Central memory CD8-positive, alpha-beta T cell (primary cell): ENCODE results near the gene TACR2.
A peak's percentile ranks its signal among the peaks of the same experiment; 100 is the strongest.

Experiments
- ATAC-seq: fragments of 150-1000 bp; cut with Tn5 transposase; replicated peaks from 2 replicates; pipeline ENCODE4 v1.10.0; 2022; ENCODE audit warnings: mild to moderate bottlenecking, moderate FRiP score, moderate number of reproducible peaks; ENCODE audit not compliant: poor library complexity, severe bottlenecking; ENCODE audit errors: extremely low read depth
- DNase-seq, 2 donors: peaks; one replicate each; pipeline ENCODE4 v3.0.0; 2021; ENCODE audit warnings: low spot score in 2 of 2
- H3K27ac Mint-ChIP-seq: one replicate; pipeline ENCODE4 v1.8.0; 2022; ENCODE audit warnings: low read depth, mild to moderate bottlenecking, moderate library complexity, mixed read lengths
- H3K27me3 Mint-ChIP-seq: one replicate; pipeline ENCODE4 v1.8.0; 2022; ENCODE audit warnings: mixed read lengths
- H3K36me3 Mint-ChIP-seq: one replicate; pipeline ENCODE4 v1.8.0; 2022; ENCODE audit warnings: mild to moderate bottlenecking, moderate library complexity, mixed read lengths; ENCODE audit not compliant: insufficient read depth
- H3K4me1 Mint-ChIP-seq: one replicate; pipeline ENCODE4 v1.8.0; 2022; ENCODE audit warnings: mixed read lengths
- H3K4me3 Mint-ChIP-seq: one replicate; pipeline ENCODE4 v1.8.0; 2022; ENCODE audit warnings: mild to moderate bottlenecking, moderate library complexity, mixed read lengths
- H3K9me3 Mint-ChIP-seq: one replicate; pipeline ENCODE4 v1.8.0; 2022; ENCODE audit warnings: mixed read lengths

The TACR2 gene

GRCh38 chr10:69416695-69417094 lies at the start of gene TACR2:
TSS of gene TACR2 (minus strand) at chr10:69416918. CDS start at chr10:69416323, 595 bp downstream.
- H3K9me3 Mint-ChIP-seq, result no peaks in the 10 kb centered on the region
- no peak for ATAC-seq
- no peak within 1 kb of the TSS for H3K27ac Mint-ChIP-seq
- H3K27me3 Mint-ChIP-seq, result peaks cover 10% of the 10 kb centered on the region
- no peak within 1 kb of the TSS for H3K4me3 Mint-ChIP-seq
- DNase-seq, result no peak
- no peaks in the 10 kb centered on the region for H3K4me1 Mint-ChIP-seq
- no peaks in the 10 kb centered on the region for H3K36me3 Mint-ChIP-seq

- Mint-ChIP-seq H3K27ac (no peak overlapping the region), H3K4me3 (no peak overlapping the region), H3K4me1 (no peaks in the 10 kb centered on the region), H3K9me3 (no peaks in the 10 kb centered on the region), H3K27me3 (peaks cover 9% of the 10 kb centered on the region), H3K36me3 (no peaks in the 10 kb centered on the region)
- DNase-seq (no peak), ATAC-seq (no peak)
Observed at GRCh38 chr10:69466158-69466490, 49.4 kb upstream of the TACR2 start.

GRCh38 chr10:69465457-69466157 lies 48.9 kb upstream of the TACR2 start:
- no peak overlapping the region for H3K27ac Mint-ChIP-seq
- H3K4me3 Mint-ChIP-seq, result no peak overlapping the region
- H3K9me3 Mint-ChIP-seq, result no peaks in the 10 kb centered on the region
- no peaks in the 10 kb centered on the region for H3K4me1 Mint-ChIP-seq
- ATAC-seq, result no peak
- DNase-seq, result no peak
- H3K27me3 Mint-ChIP-seq, result peaks cover 4% of the 10 kb centered on the region
- no peaks in the 10 kb centered on the region for H3K36me3 Mint-ChIP-seq

GRCh38 chr10:69464801-69465401 lies 48.2 kb upstream of the TACR2 start:
- Mint-ChIP-seq H3K9me3 (no peaks in the 10 kb centered on the region), H3K4me1 (no peaks in the 10 kb centered on the region), H3K4me3 (no peak overlapping the region), H3K36me3 (no peaks in the 10 kb centered on the region), H3K27me3 (no peaks in the 10 kb centered on the region), H3K27ac (no peak overlapping the region)
- ATAC-seq, result no peak
- DNase-seq, result no peak

GRCh38 chr10:69464401-69464800 lies 47.7 kb upstream of the TACR2 start:
- Mint-ChIP-seq H3K27me3 (no peaks in the 10 kb centered on the region), H3K27ac (no peak overlapping the region), H3K36me3 (no peaks in the 10 kb centered on the region), H3K4me3 (no peak overlapping the region), H3K9me3 (no peaks in the 10 kb centered on the region), H3K4me1 (no peaks in the 10 kb centered on the region)
- ATAC-seq (no peak), DNase-seq (no peak)

- H3K36me3 Mint-ChIP-seq, result no peaks in the 10 kb centered on the region
- H3K9me3 Mint-ChIP-seq, result no peaks in the 10 kb centered on the region
- DNase-seq (no peak), ATAC-seq (no peak)
- H3K27ac Mint-ChIP-seq, result no peak overlapping the region
- H3K27me3 Mint-ChIP-seq, result no peaks in the 10 kb centered on the region
- no peaks in the 10 kb centered on the region for H3K4me1 Mint-ChIP-seq
- H3K4me3 Mint-ChIP-seq, result no peak overlapping the region
Observed at GRCh38 chr10:69463886-69464285, 47.2 kb upstream of the TACR2 start.

- H3K36me3 Mint-ChIP-seq, result no peaks in the 10 kb centered on the region
- H3K27ac Mint-ChIP-seq, result no peak overlapping the region
- no peaks in the 10 kb centered on the region for H3K27me3 Mint-ChIP-seq
- DNase-seq (no peak), ATAC-seq (no peak)
- H3K4me1 Mint-ChIP-seq, result no peaks in the 10 kb centered on the region
- no peak overlapping the region for H3K4me3 Mint-ChIP-seq
- no peaks in the 10 kb centered on the region for H3K9me3 Mint-ChIP-seq
Observed at GRCh38 chr10:69461243-69462025, 44.7 kb upstream of the TACR2 start.

- Mint-ChIP-seq H3K4me1 (no peaks in the 10 kb centered on the region), H3K27ac (no peak overlapping the region), H3K9me3 (no peaks in the 10 kb centered on the region), H3K4me3 (no peak overlapping the region), H3K36me3 (no peaks in the 10 kb centered on the region), H3K27me3 (no peaks in the 10 kb centered on the region)
- no peak for ATAC-seq
- no peak for DNase-seq
Observed at GRCh38 chr10:69460576-69461242, 44.0 kb upstream of the TACR2 start.

- no peak for ATAC-seq
- H3K27ac Mint-ChIP-seq, result peak overlapping the region; percentile 41
- no peak overlapping the region for H3K4me3 Mint-ChIP-seq
- H3K36me3 Mint-ChIP-seq, result no peaks in the 10 kb centered on the region
- no peaks in the 10 kb centered on the region for H3K27me3 Mint-ChIP-seq
- no peaks in the 10 kb centered on the region for H3K9me3 Mint-ChIP-seq
- DNase-seq, result no peak
- H3K4me1 Mint-ChIP-seq, result no peaks in the 10 kb centered on the region
Observed at GRCh38 chr10:69459893-69460575, 43.3 kb upstream of the TACR2 start.

- Mint-ChIP-seq H3K27me3 (no peaks in the 10 kb centered on the region), H3K36me3 (no peaks in the 10 kb centered on the region), H3K9me3 (no peaks in the 10 kb centered on the region), H3K4me1 (no peaks in the 10 kb centered on the region), H3K4me3 (no peak overlapping the region), H3K27ac (peak overlapping the region; percentile 41)
- ATAC-seq, result no peak
- no peak for DNase-seq
Observed at GRCh38 chr10:69459101-69459790, 42.5 kb upstream of the TACR2 start.

GRCh38 chr10:69458430-69459100 lies 41.8 kb upstream of the TACR2 start:
- Mint-ChIP-seq H3K4me3 (no peak overlapping the region), H3K27ac (no peak overlapping the region), H3K9me3 (no peaks in the 10 kb centered on the region), H3K27me3 (peaks cover 3% of the 10 kb centered on the region), H3K4me1 (no peaks in the 10 kb centered on the region), H3K36me3 (no peaks in the 10 kb centered on the region)
- DNase-seq (no peak), ATAC-seq (no peak)
